Keratinocyte (primary cell): ENCODE data around the gene PNPT1. TPM values are rescaled to one million over a fixed set of nuclear protein-coding genes. Genes with fewer than 3 reads are reported as not detected.

ENCODE experiments used
- DNase-seq: peaks from one replicate; pipeline ENCODE4 v3.0.0-alpha.2; 2011; ENCODE audit warnings: low read depth, missing footprints, low spot score
- FAIRE-seq: peaks from 2 replicates; lab custom pipeline; 2011; peaks lifted over from hg19 to GRCh38; lab: Jason Lieb, UNC
- H2AFZ ChIP-seq: 2 replicates; pipeline ENCODE4 v1.6.0; 2012; ENCODE audit warnings: low read length, control low read depth, inconsistent platforms; ENCODE audit not compliant: control insufficient read depth
- H3K27ac ChIP-seq: 2 replicates; pipeline ENCODE4 v1.5.1; 2011; ENCODE audit warnings: low read length; ENCODE audit not compliant: control insufficient read depth, insufficient read depth
- H3K27me3 ChIP-seq: 3 replicates; pipeline ENCODE4 v1.6.0; 2011; ENCODE audit warnings: low read length; ENCODE audit not compliant: control insufficient read depth, insufficient read depth; ENCODE audit errors: extremely low read depth
- H3K36me3 ChIP-seq, 2 experiments: 2 replicates in 1 of 2; 3 replicates in 1 of 2; pipeline ENCODE4 v1.5.1; 2011; ENCODE audit warnings: low read length in 2 of 2, mild to moderate bottlenecking in 1 of 2; ENCODE audit not compliant: control insufficient read depth in 2 of 2, insufficient read depth in 2 of 2; ENCODE audit errors: extremely low read depth in 1 of 2
- H3K4me1 ChIP-seq: 3 replicates; pipeline ENCODE4 v1.5.1; 2011; ENCODE audit warnings: low read length; ENCODE audit not compliant: control insufficient read depth, insufficient read depth; ENCODE audit errors: extremely low read depth
- H3K4me2 ChIP-seq: 3 replicates; pipeline ENCODE4 v1.6.0; 2011; ENCODE audit warnings: low read depth, low read length; ENCODE audit not compliant: control insufficient read depth, insufficient read depth; ENCODE audit errors: extremely low read depth
- H3K4me3 ChIP-seq, 3 experiments: fragments of 200-600 bp in 1 of 3; sonication (generic) in 1 of 3; 2 replicates in 2 of 3; 3 replicates in 1 of 3; pipeline ENCODE4 v1.5.1; 2011 to 2016; ENCODE audit warnings: low read length in 3 of 3, mild to moderate bottlenecking in 3 of 3, control low read depth in 2 of 3, inconsistent platforms in 1 of 3, low read depth in 1 of 3, mixed read lengths in 1 of 3, mixed run types in 1 of 3, moderate library complexity in 1 of 3; ENCODE audit not compliant: control insufficient read depth in 2 of 3, insufficient read depth in 2 of 3; ENCODE audit errors: extremely low read depth in 1 of 3
- H3K79me2 ChIP-seq: 2 replicates; pipeline ENCODE4 v1.6.0; 2012; ENCODE audit warnings: low read length; ENCODE audit not compliant: control insufficient read depth, insufficient read depth
- H3K9ac ChIP-seq: 3 replicates; pipeline ENCODE4 v1.6.0; 2011; ENCODE audit warnings: low read length; ENCODE audit not compliant: control insufficient read depth, insufficient read depth; ENCODE audit errors: extremely low read depth
- H3K9me1 ChIP-seq: 3 replicates; pipeline ENCODE4 v1.6.0; 2011; ENCODE audit warnings: low read length; ENCODE audit not compliant: control insufficient read depth, insufficient read depth; ENCODE audit errors: extremely low read depth
- H3K9me3 ChIP-seq: 2 replicates; pipeline ENCODE4 v1.5.1; 2012; ENCODE audit warnings: low read depth, low read length; ENCODE audit not compliant: control insufficient read depth
- H4K20me1 ChIP-seq: 3 replicates; pipeline ENCODE4 v1.6.0; 2011; ENCODE audit warnings: low read length; ENCODE audit not compliant: control insufficient read depth, insufficient read depth; ENCODE audit errors: extremely low read depth
- EZH2 ChIP-seq: IDR thresholded peaks from one replicate; pipeline ENCODE4 v1.6.1; 2012; ENCODE audit warnings: inconsistent platforms, mild to moderate bottlenecking, low read length, moderate library complexity
- dilution Hi-C: fragments of 300-500 bp; cut with MboI; formaldehyde crosslinking; loops from one replicate; pipeline ENCODE4 v1.7.0; 2020; ENCODE audit warnings: low sequenced_read_pairs; ENCODE audit not compliant: extremely low pct_ligation_motif_present
- polyA plus RNA-seq, 5 experiments: library from polyadenylated mRNA; depleted of rRNA in 3 of 5; stranded (reverse) in 3 of 5; stranded (forward) in 1 of 5; unstranded in 1 of 5; fragments of >200 nt; gene quantifications; 1 replicate in 1 of 5; 2 replicates in 3 of 5; 3 replicates in 1 of 5; pipeline versions ENCODE4 v1.2.1 to v1.2.3, GENCODE V29; 2011 to 2012; ENCODE audit warnings: missing spikeins in 2 of 5, low read depth in 1 of 5, low replicate concordance in 1 of 5
- TF ChIP-seq, protein P1 (sequence below), 3 experiments: IDR thresholded peaks in 1 of 3; conservative IDR thresholded peaks in 1 of 3; optimal IDR thresholded peaks in 1 of 3; 2 replicates in 2 of 3; 3 replicates in 1 of 3; pipeline versions ENCODE3 to v1.5.1; 2011; ENCODE audit warnings: low read length in 3 of 3, mild to moderate bottlenecking in 3 of 3, moderate library complexity in 2 of 3, control low read depth in 1 of 3, inconsistent platforms in 1 of 3; ENCODE audit not compliant: insufficient read depth in 2 of 3; ENCODE audit errors: extremely low read depth in 1 of 3

Gene PNPT1
- polyA plus RNA-seq, 1 donor (not counting 4 experiments of a cell fraction or from before 2014, with no cell fraction given): 36.1 TPM

DNA sequence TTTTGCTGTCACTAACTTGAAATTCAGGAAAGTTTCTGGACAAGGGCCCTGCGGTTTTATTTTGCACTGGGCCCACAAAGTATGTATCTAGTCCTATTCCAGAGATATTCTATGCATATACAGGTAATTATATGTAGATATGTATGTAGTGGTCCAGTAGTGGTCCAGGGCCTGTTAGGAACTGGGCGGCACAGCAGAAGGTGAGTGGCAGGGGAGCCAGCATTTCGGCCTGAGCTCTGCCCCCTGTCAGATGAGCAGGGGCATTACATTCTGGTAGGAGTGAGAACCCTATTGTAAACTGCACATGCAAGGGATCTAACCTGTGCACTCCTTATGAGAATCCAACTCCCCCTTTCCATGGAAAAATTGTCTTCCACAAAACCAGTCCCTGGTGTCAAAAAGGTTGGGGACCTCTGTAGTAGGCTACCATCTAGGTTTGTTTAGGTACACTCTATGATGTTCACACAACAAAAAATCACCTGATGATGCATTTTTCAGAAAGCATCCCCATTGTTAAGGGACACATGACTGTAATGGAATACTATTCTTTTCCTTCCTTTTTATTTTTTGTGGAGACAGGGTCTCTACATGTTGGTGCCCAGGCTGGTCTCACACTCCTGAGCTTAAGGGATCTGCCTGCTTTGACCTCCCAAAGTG is 73.4 kb downstream of the PNPT1 start:
- Histone ChIP-seq H3K4me2 (peak overlapping the region; percentile 6), H3K9ac (no peak overlapping the region), H3K79me2 (peaks cover 68% of the 10 kb centered on the region), H3K4me3 (no peak overlapping the region), H4K20me1 (no peaks in the 10 kb centered on the region), H3K27me3 (no peaks in the 10 kb centered on the region), H3K9me3 (no peaks in the 10 kb centered on the region), H3K4me1 (peaks cover 13% of the 10 kb centered on the region), H3K27ac (no peak overlapping the region), H3K36me3 (peaks cover 0 to 2% of the 10 kb centered on the region in 2 experiments), H2AFZ (no peak overlapping the region), H3K9me1 (peaks cover 3% of the 10 kb centered on the region)
- DNase-seq (no peak), FAIRE-seq (no peak)
- TF ChIP-seq, protein P1, sequence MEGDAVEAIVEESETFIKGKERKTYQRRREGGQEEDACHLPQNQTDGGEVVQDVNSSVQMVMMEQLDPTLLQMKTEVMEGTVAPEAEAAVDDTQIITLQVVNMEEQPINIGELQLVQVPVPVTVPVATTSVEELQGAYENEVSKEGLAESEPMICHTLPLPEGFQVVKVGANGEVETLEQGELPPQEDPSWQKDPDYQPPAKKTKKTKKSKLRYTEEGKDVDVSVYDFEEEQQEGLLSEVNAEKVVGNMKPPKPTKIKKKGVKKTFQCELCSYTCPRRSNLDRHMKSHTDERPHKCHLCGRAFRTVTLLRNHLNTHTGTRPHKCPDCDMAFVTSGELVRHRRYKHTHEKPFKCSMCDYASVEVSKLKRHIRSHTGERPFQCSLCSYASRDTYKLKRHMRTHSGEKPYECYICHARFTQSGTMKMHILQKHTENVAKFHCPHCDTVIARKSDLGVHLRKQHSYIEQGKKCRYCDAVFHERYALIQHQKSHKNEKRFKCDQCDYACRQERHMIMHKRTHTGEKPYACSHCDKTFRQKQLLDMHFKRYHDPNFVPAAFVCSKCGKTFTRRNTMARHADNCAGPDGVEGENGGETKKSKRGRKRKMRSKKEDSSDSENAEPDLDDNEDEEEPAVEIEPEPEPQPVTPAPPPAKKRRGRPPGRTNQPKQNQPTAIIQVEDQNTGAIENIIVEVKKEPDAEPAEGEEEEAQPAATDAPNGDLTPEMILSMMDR (optimal IDR thresholded peaks at IDR 0.05 in 1 of 3, IDR thresholded peaks at IDR 0.05 in 1 of 3, conservative IDR thresholded peaks at IDR 0.05 in 1 of 3; ENCODE audit: extremely low read depth in 1 of 3, insufficient read depth in 2 of 3, low read length in 3 of 3): peak; percentile 47 to 63 (median 58)
- TF ChIP-seq EZH2: no peak
- dilution Hi-C loops: no loop called here

DNA sequence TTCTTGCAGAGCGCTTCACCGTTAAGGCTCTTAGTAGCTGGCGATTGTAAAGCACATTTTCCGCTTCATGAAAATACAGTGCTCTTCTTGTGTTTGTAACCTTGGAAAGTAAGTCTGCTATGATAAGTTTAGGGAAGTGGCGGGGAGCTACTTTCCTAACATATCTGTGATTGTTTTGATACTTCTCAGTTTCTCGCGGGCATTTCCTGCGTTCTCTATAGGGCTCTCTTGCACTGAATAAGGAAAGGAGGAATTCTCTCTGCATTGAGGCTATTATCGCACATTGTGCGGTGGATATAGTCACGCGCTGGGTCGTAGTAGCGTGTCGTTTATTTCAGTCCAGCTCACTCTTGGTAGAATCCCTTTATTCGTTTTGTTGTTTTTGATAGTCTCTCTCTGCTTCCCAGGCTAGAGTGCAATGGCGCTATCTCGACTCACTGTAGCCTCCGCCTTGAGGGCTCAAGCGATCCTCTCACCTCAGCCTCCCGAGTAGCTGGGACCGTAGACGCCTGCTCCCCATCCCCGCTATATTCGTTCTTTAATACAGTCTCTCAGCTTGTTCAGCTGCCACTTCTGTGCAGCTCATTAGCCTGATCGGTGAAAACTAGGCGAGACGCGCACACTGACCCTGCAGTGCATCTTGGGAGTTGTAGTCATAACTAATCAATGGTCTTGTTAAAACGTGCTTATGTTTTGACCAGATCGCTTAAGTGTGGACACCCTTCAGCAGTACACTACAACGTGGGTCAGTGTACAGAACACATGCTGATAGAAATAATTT is 75.2 kb downstream of the PNPT1 start:
- FAIRE-seq (no peak), DNase-seq (peak; percentile 23)
- H3K79me2 ChIP-seq: peaks cover 81% of the 10 kb centered on the region
- H3K9ac ChIP-seq: peak overlapping the region; percentile 92
- no peaks in the 10 kb centered on the region for H3K27me3 ChIP-seq
- H3K4me3 ChIP-seq: peak overlapping the region; percentile 92 to 100 (median 93)
- TF ChIP-seq EZH2: no peak
- TF ChIP-seq, protein P1 (optimal IDR thresholded peaks at IDR 0.05 in 1 of 3, IDR thresholded peaks at IDR 0.05 in 1 of 3, conservative IDR thresholded peaks at IDR 0.05 in 1 of 3; ENCODE audit: extremely low read depth in 1 of 3, insufficient read depth in 2 of 3, low read length in 3 of 3): no peak
- H3K27ac ChIP-seq: peak overlapping the region; percentile 99
- peaks cover 3% of the 10 kb centered on the region for H3K9me1 ChIP-seq
- H2AFZ ChIP-seq: peak overlapping the region; percentile 91
- dilution Hi-C loops: no loop called here
- H3K4me2 ChIP-seq: peak overlapping the region; percentile 91
- H3K9me3 ChIP-seq: no peaks in the 10 kb centered on the region
- H4K20me1 ChIP-seq: no peaks in the 10 kb centered on the region
- H3K4me1 ChIP-seq: peaks cover 18% of the 10 kb centered on the region
- H3K36me3 ChIP-seq: peaks cover 2 to 7% of the 10 kb centered on the region in 2 experiments
